GM13977 (cell line): ENCODE results near the gene CALHM6.

ENCODE experiments used
- DNase-seq: peaks from one replicate; pipeline ENCODE4 v3.0.0; 2012; ENCODE audit warnings: low spot score
- in situ Hi-C: fragments of 300-500 bp; cut with MboI; formaldehyde crosslinking; loops from one replicate; pipeline ENCODE4 v1.12.0; 2022; ENCODE audit warnings: low sequenced_read_pairs, low pct_unique_long_range_greater_than_20kb, mixed read lengths, inconsistent platforms; ENCODE audit not compliant: unreplicated experiment
- TF ChIP-seq, protein P1 (sequence below): IDR thresholded peaks from 2 replicates; pipeline ENCODE4 v1.5.1; 2012; ENCODE audit warnings: mild to moderate bottlenecking, control low read depth; ENCODE audit not compliant: insufficient read depth; ENCODE audit errors: extremely low read depth, missing control alignments

Gene CALHM6

DNA sequence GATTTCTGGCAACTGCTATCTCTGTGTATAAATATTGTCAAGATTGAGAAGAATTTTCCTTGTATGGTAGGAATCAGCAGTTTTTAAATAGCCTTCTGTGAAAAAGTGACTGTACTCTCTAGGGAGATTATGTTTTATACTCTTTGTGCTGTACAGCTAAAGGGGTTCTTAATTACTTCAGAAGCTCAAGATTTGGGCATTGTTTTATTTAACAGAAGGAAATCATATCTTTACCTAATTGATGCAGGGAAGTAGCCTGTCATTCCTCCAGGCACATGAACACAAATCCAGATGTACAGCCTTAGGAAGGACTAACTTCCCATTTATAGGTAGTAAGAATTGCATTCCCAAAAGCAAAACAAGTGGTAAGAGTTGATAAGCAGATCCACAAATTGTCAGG is 51.6 kb downstream of the CALHM6 start:
- in situ Hi-C loops = no loop called here
- TF ChIP-seq, protein P1, sequence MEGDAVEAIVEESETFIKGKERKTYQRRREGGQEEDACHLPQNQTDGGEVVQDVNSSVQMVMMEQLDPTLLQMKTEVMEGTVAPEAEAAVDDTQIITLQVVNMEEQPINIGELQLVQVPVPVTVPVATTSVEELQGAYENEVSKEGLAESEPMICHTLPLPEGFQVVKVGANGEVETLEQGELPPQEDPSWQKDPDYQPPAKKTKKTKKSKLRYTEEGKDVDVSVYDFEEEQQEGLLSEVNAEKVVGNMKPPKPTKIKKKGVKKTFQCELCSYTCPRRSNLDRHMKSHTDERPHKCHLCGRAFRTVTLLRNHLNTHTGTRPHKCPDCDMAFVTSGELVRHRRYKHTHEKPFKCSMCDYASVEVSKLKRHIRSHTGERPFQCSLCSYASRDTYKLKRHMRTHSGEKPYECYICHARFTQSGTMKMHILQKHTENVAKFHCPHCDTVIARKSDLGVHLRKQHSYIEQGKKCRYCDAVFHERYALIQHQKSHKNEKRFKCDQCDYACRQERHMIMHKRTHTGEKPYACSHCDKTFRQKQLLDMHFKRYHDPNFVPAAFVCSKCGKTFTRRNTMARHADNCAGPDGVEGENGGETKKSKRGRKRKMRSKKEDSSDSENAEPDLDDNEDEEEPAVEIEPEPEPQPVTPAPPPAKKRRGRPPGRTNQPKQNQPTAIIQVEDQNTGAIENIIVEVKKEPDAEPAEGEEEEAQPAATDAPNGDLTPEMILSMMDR = no peak
- DNase-seq = no peak
